ENCODE measurements around the gene NRDE2.

DNA sequence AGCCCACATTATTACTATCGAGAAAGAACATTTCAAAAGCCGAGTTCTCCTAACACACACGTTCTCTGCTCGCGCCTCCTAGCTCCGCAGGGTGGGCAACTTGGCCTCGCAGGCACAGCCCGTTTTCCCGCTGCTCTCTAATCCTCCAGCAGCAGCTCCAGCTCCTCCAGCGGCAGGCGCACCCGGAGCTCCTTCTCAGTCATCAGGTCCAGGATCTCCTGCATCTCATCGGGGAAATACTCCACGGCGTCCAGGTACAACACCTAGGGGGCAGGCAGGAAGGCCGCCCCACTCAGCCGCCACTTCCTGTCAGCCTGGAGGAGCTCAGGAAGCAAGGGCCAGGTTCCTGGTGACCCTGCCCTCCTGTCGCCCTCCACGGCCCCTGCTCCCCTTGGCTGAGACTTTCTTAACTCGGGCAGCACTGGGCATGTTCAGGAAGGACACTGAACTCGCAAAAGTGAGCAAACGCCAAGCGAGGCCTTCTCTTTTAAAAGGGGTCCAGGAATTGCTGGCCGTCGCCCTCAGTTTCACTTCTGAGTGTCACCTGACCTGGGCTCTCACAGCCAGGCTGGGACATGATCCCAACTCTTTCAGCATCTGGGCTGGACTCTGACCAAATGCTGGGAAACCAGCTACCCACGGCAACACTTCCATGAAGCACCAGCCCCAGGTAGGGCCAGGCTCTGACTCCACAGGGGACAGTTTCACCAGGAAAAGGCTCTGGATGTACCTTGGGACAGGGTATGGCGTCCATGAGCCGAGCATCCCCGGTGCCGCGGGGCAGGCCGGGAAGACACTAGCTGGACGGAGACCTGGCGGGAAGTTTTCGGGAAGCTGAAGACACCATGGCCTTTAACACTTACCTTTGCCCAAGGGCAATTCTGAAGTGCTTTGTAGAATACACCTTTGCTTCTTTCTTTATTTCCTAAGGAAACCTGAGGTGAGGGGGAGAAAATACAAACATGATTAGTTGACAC is 53.3 kb downstream of the NRDE2 start:
- TF ChIP-seq, protein P1, sequence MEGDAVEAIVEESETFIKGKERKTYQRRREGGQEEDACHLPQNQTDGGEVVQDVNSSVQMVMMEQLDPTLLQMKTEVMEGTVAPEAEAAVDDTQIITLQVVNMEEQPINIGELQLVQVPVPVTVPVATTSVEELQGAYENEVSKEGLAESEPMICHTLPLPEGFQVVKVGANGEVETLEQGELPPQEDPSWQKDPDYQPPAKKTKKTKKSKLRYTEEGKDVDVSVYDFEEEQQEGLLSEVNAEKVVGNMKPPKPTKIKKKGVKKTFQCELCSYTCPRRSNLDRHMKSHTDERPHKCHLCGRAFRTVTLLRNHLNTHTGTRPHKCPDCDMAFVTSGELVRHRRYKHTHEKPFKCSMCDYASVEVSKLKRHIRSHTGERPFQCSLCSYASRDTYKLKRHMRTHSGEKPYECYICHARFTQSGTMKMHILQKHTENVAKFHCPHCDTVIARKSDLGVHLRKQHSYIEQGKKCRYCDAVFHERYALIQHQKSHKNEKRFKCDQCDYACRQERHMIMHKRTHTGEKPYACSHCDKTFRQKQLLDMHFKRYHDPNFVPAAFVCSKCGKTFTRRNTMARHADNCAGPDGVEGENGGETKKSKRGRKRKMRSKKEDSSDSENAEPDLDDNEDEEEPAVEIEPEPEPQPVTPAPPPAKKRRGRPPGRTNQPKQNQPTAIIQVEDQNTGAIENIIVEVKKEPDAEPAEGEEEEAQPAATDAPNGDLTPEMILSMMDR (conservative IDR thresholded peaks at IDR 0.05) = no peak
- no peak for TF ChIP-seq ZFX (IDR thresholded peaks at IDR 0.05)
